Adrenal gland (tissue), 12 donors: ENCODE measurements around the gene DAPP1. TPM values are rescaled to one million over a fixed set of nuclear protein-coding genes. Genes with fewer than 3 reads are reported as not detected.
A peak's percentile ranks its signal among the peaks of the same experiment; 100 is the strongest.

Experiments
- DNase-seq, 7 donors: peaks; one replicate each; pipeline ENCODE4 v3.0.0-alpha.2; 2019 to 2020
- H3K27ac ChIP-seq, 5 donors: fragments of 200-600 bp; sonication (generic) in 4 of 5; 1 replicate in 3 of 5; 2 replicates in 2 of 5; pipeline versions ENCODE4 v1.5.1 to v1.8.0; 2016 to 2020; ENCODE audit warnings: mild to moderate bottlenecking in 1 of 5
- H3K27me3 ChIP-seq: fragments of 200-600 bp; 2 replicates; pipeline ENCODE4 v1.8.0; 2021
- H3K36me3 ChIP-seq, 2 donors: fragments of 200-600 bp; replicated peaks in 1 of 2; 1 replicate in 1 of 2; 2 replicates in 1 of 2; pipeline versions ENCODE4 v1.5.1 to v1.8.0; 2018 to 2022
- H3K4me1 ChIP-seq, 2 donors: fragments of 200-600 bp; replicated peaks in 1 of 2; 1 replicate in 1 of 2; 2 replicates in 1 of 2; pipeline versions ENCODE4 v1.5.1 to v1.8.0; 2018 to 2021
- H3K4me3 ChIP-seq, 4 donors: fragments of 200-600 bp; sonication (generic) in 3 of 4; one replicate each; pipeline ENCODE4 v1.5.1; 2016 to 2018
- H3K9me3 ChIP-seq, 3 donors: fragments of 200-600 bp; sonication (generic) in 1 of 3; replicated peaks in 1 of 3; 1 replicate in 2 of 3; 2 replicates in 1 of 3; pipeline versions ENCODE4 v1.5.1 to v1.8.0; 2016 to 2021
- CTCF ChIP-seq, 6 experiments: fragments of 450-650 bp in 4 of 6; fragments of 200-600 bp in 2 of 6; sonication (generic) in 1 of 6; IDR thresholded peaks; 1 replicate in 5 of 6; 2 replicates in 1 of 6; pipeline versions ENCODE4 v1.5.1 to v1.8.0; 2016 to 2021; ENCODE audit warnings: antibody characterized with exemption in 6 of 6, mild to moderate bottlenecking in 2 of 6, moderate library complexity in 1 of 6
- POLR2A ChIP-seq, 2 donors: fragments of 450-650 bp; IDR thresholded peaks; one replicate each; pipeline ENCODE4 v1.6.1; 2017; ENCODE audit warnings: antibody characterized with exemption in 2 of 2, mild to moderate bottlenecking in 2 of 2, moderate library complexity in 1 of 2
- WGBS, 4 donors: extraction: QIAGEN DNeasy Blood & Tissue Kit in 2 of 4; methylation state at CpG; one replicate each; pipeline versions ENCODE4 v1.1.5 to v1.1.7; 2013 to 2017; 5-methylcytosine and 5-hydroxymethylcytosine counted together
- intact Hi-C, 2 donors: fragments of 100-400 bp; cut with DNase I; formaldehyde crosslinking; loops; one replicate each; pipeline versions ENCODE4 v1.14.1 to v1.15.0; 2022 to 2023
- polyA plus RNA-seq, 3 donors: library from polyadenylated mRNA; stranded (reverse); fragments of 200-250 nt in 2 of 3; fragments of 350-450 nt in 1 of 3; fragmentation: Illumina TruSeq in 1 of 3; extraction: RNeasy Lipid Tissue Mini Kit (QIAGEN cat#74804) in 1 of 3; gene quantifications; one replicate each; pipeline ENCODE4 v1.2.3, GENCODE V29; 2013 to 2014
- total RNA-seq, 9 donors: library from RNA; depleted of rRNA in 4 of 9; stranded (reverse); fragments of >200 nt in 4 of 9; fragments of 120-200 nt in 1 of 9; fragmentation: NEBNext Ultra II Directional in 1 of 9; extraction: Animal tissue kit (Norgen Biotek cat#: 25700) in 1 of 9; gene quantifications; one replicate each; pipeline versions ENCODE4 v1.1.0 to v1.2.4, GENCODE V29; 2013 to 2023
- donor health status: healthy with polysubstance abuse.
- donor health status: Bipolar disorder and iron deficiency.
- donor health status: DM: yes; HTN: yes; CAD: no.
- donor health status: DM: no; HTN: no; CAD: no.
- donor health status: DM: no; HTN: no; CAD: no.
- donor health status: DM: yes; HTN: yes; CAD: no.

Gene DAPP1
- total and polyA plus RNA-seq, 12 donors = 0.42 to 3.7 (median 1.4) TPM

DNA sequence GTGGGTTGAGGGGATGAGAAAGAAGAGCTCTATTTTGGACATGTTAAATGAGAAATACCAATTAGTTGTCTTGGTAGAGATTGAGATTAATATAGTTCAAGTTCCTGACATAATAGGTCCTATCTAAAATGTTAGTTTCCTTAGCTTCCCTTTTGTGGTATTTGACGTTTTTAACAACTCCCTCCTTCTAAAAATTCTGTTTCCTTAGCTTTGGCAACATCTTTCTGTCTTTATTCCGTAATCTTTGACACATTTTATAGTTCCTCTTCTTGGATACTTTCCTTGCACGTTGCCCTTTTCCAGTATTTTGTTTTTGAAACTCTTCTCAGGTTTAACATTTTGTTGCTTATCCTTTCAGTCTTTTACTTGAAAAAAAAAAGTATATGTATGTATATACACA is 40.7 kb downstream of the DAPP1 start:
- Histone ChIP-seq H3K4me1 (no peaks in the 10 kb centered on the region), H3K9me3 (peaks cover 0 to 7% (median 0%) of the 10 kb centered on the region in 3 donors), H3K27me3 (no peaks in the 10 kb centered on the region), H3K4me3 (no peak overlapping the region), H3K36me3 (no peaks in the 10 kb centered on the region), H3K27ac (peak overlapping the region in 1 of 5 donors; percentile 76)
- DNase-seq = no peak
- intact Hi-C loops = no loop called here
- 39 to 58% (median 53%) methylated on average over 3 of the region's 3 CpGs for whole genome bisulfite sequencing, 4 donors
- TF ChIP-seq CTCF (IDR thresholded peaks at IDR 0.05) (no peak), POLR2A (IDR thresholded peaks at IDR 0.05) (no peak)

DNA sequence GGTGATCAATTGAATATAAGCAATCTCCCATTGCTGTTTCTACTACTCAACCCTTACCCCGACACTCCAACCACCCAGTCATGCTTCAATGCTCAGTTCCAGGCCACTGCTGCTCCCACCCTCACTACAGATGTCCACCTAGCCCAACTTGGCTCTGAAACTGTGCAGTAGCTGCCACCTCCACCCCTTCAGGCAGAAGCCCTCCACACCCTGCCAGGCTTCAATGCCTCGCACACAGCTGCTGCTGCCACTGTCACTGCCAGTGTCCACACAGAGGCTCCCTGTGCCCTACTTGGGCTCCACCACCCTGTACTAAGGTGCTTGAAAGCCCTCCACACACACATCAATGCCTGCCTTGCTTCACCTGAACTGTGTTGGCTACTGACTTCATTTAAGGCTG is 43.0 kb downstream of the DAPP1 start:
- H3K4me3 ChIP-seq = no peak overlapping the region
- intact Hi-C loops = no loop called here
- DNase-seq = no peak
- TF ChIP-seq CTCF (IDR thresholded peaks at IDR 0.05) = no peak
- no peak for TF ChIP-seq POLR2A (IDR thresholded peaks at IDR 0.05)
- peaks cover 0 to 7% (median 0%) of the 10 kb centered on the region in 3 donors for H3K9me3 ChIP-seq
- 33 to 100% (median 92%) methylated on average over 1 to 2 of the region's 2 CpGs for WGBS, 4 donors
- no peaks in the 10 kb centered on the region for H3K36me3 ChIP-seq
- no peak overlapping the region for H3K27ac ChIP-seq
- no peaks in the 10 kb centered on the region for H3K27me3 ChIP-seq
- no peaks in the 10 kb centered on the region for H3K4me1 ChIP-seq

DNA sequence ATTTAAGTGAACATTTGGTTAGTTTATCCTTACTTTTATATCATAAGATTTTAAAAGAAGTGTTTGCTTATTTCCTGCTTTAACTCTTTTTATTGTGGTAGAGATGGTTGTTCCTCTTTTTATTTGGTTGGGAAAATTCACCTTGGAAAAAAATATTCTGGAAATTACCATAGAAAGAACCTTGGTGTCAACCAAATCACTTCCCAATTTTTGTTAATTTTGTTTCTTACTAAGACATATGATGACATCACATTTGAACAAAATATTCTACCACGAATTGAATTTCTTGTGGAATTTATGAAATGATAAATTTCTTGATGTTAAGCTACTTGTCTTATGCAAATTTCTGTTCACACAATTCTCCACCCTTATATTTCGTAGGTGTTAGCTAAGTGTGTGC is 43.9 kb downstream of the DAPP1 start:
- H3K9me3 ChIP-seq = peaks cover 0 to 7% (median 0%) of the 10 kb centered on the region in 3 donors
- no peaks in the 10 kb centered on the region for H3K27me3 ChIP-seq
- H3K4me1 ChIP-seq = no peaks in the 10 kb centered on the region
- no peak overlapping the region for H3K27ac ChIP-seq
- 67 to 80% (median 72%) methylated on average over 2 of the region's 2 CpGs for whole genome bisulfite sequencing, 4 donors
- H3K4me3 ChIP-seq = no peak overlapping the region
- intact Hi-C loops = no loop called here
- no peak for DNase-seq
- TF ChIP-seq POLR2A (IDR thresholded peaks at IDR 0.05) = no peak
- no peak for TF ChIP-seq CTCF (IDR thresholded peaks at IDR 0.05)
- no peaks in the 10 kb centered on the region for H3K36me3 ChIP-seq

DNA sequence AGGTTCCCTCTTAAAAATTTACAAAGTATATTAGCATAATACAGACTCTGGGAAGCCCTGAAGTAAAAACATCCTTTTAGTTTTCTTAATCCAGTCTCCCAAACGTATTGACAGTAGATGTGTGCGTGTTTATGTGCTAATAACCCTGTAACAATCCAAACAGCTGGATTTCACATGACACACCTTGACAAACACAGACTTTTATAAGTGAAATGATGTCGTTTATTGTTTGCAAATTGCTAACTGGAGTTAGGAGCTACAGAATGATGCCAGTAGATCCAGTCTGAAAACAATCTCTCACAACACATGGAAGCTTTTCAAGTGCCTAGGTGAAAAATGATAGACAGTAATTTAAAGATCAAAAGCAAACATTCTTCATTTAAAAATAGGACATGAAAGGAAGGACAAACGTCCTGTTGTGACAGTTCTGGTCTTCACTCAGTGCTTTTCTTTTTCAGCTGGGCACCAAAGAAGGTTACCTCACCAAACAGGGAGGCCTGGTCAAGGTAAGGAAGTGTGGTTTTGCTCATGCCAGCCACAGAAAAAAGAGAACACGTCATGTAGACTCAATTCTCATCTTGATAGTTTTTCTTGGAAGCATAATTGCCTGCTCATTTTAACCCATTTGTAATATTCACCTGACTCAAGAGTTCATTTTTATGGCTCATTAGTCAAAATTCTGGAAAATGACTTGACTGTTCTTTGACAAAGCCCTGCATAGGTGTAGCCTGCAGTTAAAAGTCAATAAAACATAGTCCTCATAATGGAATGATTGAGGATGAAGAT is 44.7 kb downstream of the DAPP1 start:
- Histone ChIP-seq H3K9me3 (peaks cover 0 to 7% (median 0%) of the 10 kb centered on the region in 3 donors), H3K27ac (no peak overlapping the region), H3K4me3 (no peak overlapping the region), H3K36me3 (no peaks in the 10 kb centered on the region), H3K27me3 (no peaks in the 10 kb centered on the region), H3K4me1 (no peaks in the 10 kb centered on the region)
- TF ChIP-seq CTCF (IDR thresholded peaks at IDR 0.05) (no peak), POLR2A (IDR thresholded peaks at IDR 0.05) (no peak)
- no peak for DNase-seq
- intact Hi-C loops = no loop called here
- 43 to 51% (median 47%) methylated on average over 5 of the region's 5 CpGs for WGBS, 4 donors
